Loucy (cell line): ENCODE data around the gene RHOJ.

ENCODE experiments used
- H2AFZ ChIP-seq: fragments of 200-600 bp; sonication (generic); 2 replicates; pipeline ENCODE4 v1.6.0; 2016; ENCODE audit warnings: antibody characterized with exemption, mild to moderate bottlenecking, low read length, moderate library complexity
- H3F3A ChIP-seq: fragments of 200-600 bp; 2 replicates; pipeline ENCODE4 v1.6.0; 2016; ENCODE audit warnings: antibody characterized with exemption, low read depth, mild to moderate bottlenecking
- H3K27me3 ChIP-seq: fragments of 200-600 bp; sonication (generic); 2 replicates; pipeline ENCODE4 v1.6.1; 2014; ENCODE audit warnings: low read length, mild to moderate bottlenecking; ENCODE audit not compliant: insufficient read depth, poor library complexity, severe bottlenecking
- H3K36me3 ChIP-seq: fragments of 200-600 bp; sonication (generic); 2 replicates; pipeline ENCODE4 v1.6.1; 2016; ENCODE audit warnings: low read length; ENCODE audit not compliant: insufficient read depth
- H3K4me1 ChIP-seq: fragments of 200-600 bp; sonication (generic); 2 replicates; pipeline ENCODE4 v1.5.1; 2014; ENCODE audit warnings: low read length, mild to moderate bottlenecking; ENCODE audit not compliant: insufficient read depth, poor library complexity, severe bottlenecking
- H3K4me2 ChIP-seq: fragments of 200-600 bp; sonication (generic); 2 replicates; pipeline ENCODE4 v1.6.0; 2014; ENCODE audit warnings: antibody characterized with exemption, low read length, low read depth, mild to moderate bottlenecking; ENCODE audit not compliant: poor library complexity, severe bottlenecking
- H3K4me3 ChIP-seq: fragments of 200-600 bp; sonication (generic); 2 replicates; pipeline ENCODE4 v1.5.1; 2014; ENCODE audit warnings: low read length, mild to moderate bottlenecking, mixed read lengths; ENCODE audit not compliant: poor library complexity, severe bottlenecking
- H3K79me2 ChIP-seq: fragments of 200-600 bp; sonication (generic); 2 replicates; pipeline ENCODE4 v1.6.1; 2014; ENCODE audit warnings: low read length; ENCODE audit not compliant: insufficient read depth
- H3K9ac ChIP-seq: fragments of 200-600 bp; sonication (generic); 2 replicates; pipeline ENCODE4 v1.6.0; 2014; ENCODE audit warnings: mild to moderate bottlenecking, low read depth, low read length, moderate library complexity; ENCODE audit not compliant: poor library complexity, severe bottlenecking
- H3K9me2 ChIP-seq: fragments of 200-600 bp; sonication (generic); replicated peaks from 2 replicates; pipeline ENCODE4 v1.6.1; 2016; ENCODE audit warnings: low read depth, low read length, mixed read lengths
- H3K9me3 ChIP-seq: fragments of 200-600 bp; sonication (generic); 2 replicates; pipeline ENCODE4 v1.6.1; 2014; ENCODE audit warnings: mild to moderate bottlenecking, antibody characterized with exemption, low read length, low read depth; ENCODE audit not compliant: insufficient read depth
- H4K20me1 ChIP-seq: fragments of 200-600 bp; sonication (generic); 2 replicates; pipeline ENCODE4 v1.6.0; 2014; ENCODE audit warnings: antibody characterized with exemption, low read length, mild to moderate bottlenecking; ENCODE audit not compliant: insufficient read depth, poor library complexity, severe bottlenecking
- CTCF ChIP-seq: fragments of 200-600 bp; sonication (generic); conservative IDR thresholded peaks from 2 replicates; pipeline ENCODE4 v1.5.1; 2014; ENCODE audit warnings: mild to moderate bottlenecking, antibody characterized with exemption, low read length
- EZH2phosphoT487 ChIP-seq: fragments of 200-600 bp; IDR thresholded peaks from 2 replicates; pipeline ENCODE4 v1.6.1; 2018; ENCODE audit warnings: antibody characterized with exemption, mild to moderate bottlenecking, moderate library complexity, borderline replicate concordance

RHOJ gene

DNA sequence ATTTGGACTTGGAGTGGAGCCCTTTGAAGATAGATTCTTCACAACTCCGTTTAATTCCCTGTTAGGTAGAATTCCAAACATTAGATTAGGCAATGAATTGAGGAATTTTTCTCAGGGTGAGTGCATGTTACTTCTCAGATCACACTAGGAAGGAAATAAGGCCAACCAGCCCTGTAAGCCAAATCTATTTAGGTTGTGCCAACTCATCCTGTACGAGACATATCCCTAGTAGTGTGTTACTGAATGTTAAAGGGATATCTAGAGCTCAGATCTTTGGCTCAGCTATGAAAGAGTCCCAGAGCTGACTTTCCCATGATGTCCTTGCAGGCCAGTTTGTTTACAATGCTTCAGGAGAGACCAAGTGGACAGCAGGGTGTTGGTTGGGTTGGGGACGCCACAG, 68.9 kb downstream of the RHOJ start:
- H3K9me3 ChIP-seq, result no peaks in the 10 kb centered on the region
- H3K4me1 ChIP-seq, result no peaks in the 10 kb centered on the region
- H3K9ac ChIP-seq, result no peak overlapping the region
- TF ChIP-seq CTCF (no peak), EZH2phosphoT487 (no peak)
- H3K36me3 ChIP-seq, result no peaks in the 10 kb centered on the region
- no peaks in the 10 kb centered on the region for H3F3A ChIP-seq
- H4K20me1 ChIP-seq, result no peaks in the 10 kb centered on the region
- no peak overlapping the region for H3K4me2 ChIP-seq
- no peaks in the 10 kb centered on the region for H3K9me2 ChIP-seq
- no peak overlapping the region for H2AFZ ChIP-seq
- H3K27me3 ChIP-seq, result no peaks in the 10 kb centered on the region
- no peak overlapping the region for H3K4me3 ChIP-seq
- H3K79me2 ChIP-seq, result no peaks in the 10 kb centered on the region

- Histone ChIP-seq H3K4me2 (no peak overlapping the region), H4K20me1 (no peaks in the 10 kb centered on the region), H3K27me3 (no peaks in the 10 kb centered on the region), H3K9me2 (no peaks in the 10 kb centered on the region), H3K4me3 (no peak overlapping the region), H3K9me3 (no peaks in the 10 kb centered on the region), H3K9ac (no peak overlapping the region), H3K79me2 (no peaks in the 10 kb centered on the region), H3F3A (no peaks in the 10 kb centered on the region), H2AFZ (no peak overlapping the region), H3K4me1 (no peaks in the 10 kb centered on the region), H3K36me3 (no peaks in the 10 kb centered on the region)
- TF ChIP-seq EZH2phosphoT487 (no peak), CTCF (no peak)
Measured at GRCh38 chr14:63273717-63274655, 69.7 kb downstream of the RHOJ start.

- Histone ChIP-seq H3K27me3 (no peaks in the 10 kb centered on the region), H2AFZ (no peak overlapping the region), H3K9me2 (no peaks in the 10 kb centered on the region), H3K9ac (no peak overlapping the region), H3K79me2 (no peaks in the 10 kb centered on the region), H3K36me3 (no peaks in the 10 kb centered on the region), H3K4me1 (no peaks in the 10 kb centered on the region), H4K20me1 (no peaks in the 10 kb centered on the region), H3K4me2 (no peak overlapping the region), H3K9me3 (no peaks in the 10 kb centered on the region), H3F3A (no peaks in the 10 kb centered on the region), H3K4me3 (no peak overlapping the region)
- TF ChIP-seq CTCF (no peak), EZH2phosphoT487 (no peak)
Measured at GRCh38 chr14:63275611-63276010, 71.4 kb downstream of the RHOJ start.
